Fibroblast of skin of scalp (primary cell): ENCODE results near the gene CDC73.
A peak's percentile ranks its signal among the peaks of the same experiment; 100 is the strongest.
"Not testable (repeated sequence)": the region's sequence is repeated elsewhere in the genome, so short reads cannot be mapped to it uniquely, and the experiment has no call there.

Source experiments
- DNase-seq: peaks from one replicate; pipeline ENCODE4 v3.0.0-alpha.2; 2013

CDC73 gene

GRCh38 chr1:193181985-193182384, 60.2 kb downstream of the CDC73 start:
- no peak for DNase-seq

GRCh38 chr1:193183019-193183627, 61.3 kb downstream of the CDC73 start:
- peak; percentile 66 for DNase-seq

GRCh38 chr1:193184776-193185175, 62.9 kb downstream of the CDC73 start:
- no peak for DNase-seq

DNA sequence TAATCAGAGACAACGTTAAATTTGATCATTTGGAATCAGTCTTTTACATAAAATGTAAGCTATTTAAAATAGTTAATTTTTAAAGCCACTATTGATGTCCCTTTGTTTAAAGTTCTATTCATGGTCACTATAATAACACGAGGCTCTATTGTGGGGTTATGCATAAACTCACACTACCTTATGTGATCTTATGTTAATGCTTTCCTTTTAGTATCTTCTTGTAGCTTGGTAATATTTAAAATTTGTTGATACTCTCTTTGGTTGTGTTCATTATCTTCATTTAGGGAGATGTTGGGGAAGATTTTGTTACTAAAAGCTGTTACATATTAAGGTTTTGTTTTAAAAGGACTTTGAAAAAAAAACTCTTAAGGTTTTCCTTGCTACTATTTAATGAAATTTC, 63.4 kb downstream of the CDC73 start:
- no peak for DNase-seq

DNA sequence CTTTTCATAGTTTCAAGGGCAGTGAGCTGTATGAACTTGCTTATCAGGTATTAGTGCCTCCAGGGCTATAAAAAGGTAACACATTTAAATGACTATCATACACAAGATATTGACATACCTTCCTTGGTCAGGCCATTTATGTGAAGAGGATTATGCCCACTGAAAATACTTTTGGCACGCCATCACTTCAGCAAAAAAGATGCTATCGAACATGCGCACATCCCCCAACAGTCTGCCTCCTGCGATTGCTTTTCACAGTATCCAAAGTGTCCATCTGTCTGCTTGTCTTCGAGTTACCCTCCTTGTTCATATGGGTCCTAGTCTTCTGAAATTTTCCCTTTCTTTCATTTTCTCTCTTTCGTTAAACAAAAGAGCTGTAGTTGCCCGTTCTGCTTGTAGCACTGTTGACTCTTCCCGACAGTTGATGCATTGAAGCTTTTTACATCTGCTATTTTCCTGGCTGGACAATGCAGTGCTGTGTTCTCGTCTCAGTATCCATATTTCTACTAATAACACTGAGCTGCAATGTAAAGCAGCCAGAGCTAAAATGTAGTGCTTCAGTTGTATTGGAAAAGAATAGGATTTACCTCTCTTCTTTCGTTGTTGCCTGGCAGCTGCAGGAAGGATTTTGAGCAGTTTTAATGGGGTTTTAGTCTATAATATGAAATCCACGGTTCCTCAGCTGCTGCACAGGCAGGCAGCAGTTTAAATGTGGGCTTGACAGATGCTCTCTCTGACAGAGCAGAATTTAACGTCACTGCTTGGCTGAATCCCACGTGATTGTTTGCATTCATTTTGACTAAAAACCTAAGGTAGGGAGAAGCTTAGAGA, 64.3 kb downstream of the CDC73 start, which contains the start of gene B3GALT2:
Gene B3GALT2 (minus strand): TSS at position 713 of the 831 bp plus-strand sequence. CDS start 5,051 bp downstream, outside the sequence.
- peak; percentile 62 for DNase-seq

GRCh38 chr1:193187114-193187513, 65.3 kb downstream of the CDC73 start:
- DNase-seq: no peak

DNA sequence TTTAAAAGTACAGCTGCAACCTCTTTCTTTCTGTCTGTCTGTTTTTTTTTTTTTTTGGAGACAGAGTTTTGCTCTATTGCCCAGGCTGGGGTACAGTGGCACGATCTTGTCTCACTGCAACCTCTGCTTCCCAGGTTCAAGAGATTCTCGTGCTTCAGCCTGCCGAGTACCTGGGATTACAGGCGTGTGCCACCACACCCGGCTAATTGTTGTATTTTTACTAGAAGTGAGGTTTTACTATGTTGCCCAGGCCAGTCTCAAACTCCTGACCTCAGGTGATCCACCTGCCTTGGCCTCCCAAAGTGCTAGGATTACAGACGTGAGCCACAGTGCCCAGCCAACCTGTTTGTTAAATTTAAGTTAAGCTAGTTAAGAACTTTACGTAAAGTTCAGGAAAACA, 67.1 kb downstream of the CDC73 start:
- not testable (repeated sequence) for DNase-seq

DNA sequence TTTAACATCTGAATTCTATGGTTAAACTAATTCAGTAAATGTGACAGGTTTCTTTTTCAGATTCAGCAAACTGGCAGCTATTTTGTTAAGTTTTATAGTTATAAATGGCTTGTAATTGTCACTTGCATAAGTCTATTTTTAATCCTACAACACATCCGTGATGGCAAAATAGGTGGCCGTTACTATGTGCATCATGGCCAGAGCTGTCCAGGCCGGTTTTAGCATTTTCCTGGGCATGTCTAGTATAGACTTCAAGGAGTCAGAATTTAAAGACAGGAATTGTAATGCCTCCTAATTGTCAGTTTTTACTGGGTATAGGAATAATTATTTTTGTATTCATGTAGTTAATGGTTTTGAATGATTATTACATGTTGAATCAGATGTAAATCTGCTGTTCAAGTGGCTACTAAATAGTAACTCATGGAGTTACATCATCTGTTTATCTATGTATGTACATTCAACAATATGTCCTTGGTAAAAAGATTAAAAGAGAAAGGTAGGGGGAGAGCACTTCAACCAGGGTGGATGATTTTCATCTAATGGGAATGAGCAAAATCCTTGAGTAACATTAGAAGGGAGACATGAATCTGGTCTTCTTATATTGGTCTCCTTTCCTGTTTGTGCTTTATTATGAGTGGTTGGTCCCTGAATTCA, 67.7 kb downstream of the CDC73 start:
- no peak for DNase-seq

GRCh38 chr1:193190096-193190744, 68.4 kb downstream of the CDC73 start:
- DNase-seq: peak; percentile 52

DNA sequence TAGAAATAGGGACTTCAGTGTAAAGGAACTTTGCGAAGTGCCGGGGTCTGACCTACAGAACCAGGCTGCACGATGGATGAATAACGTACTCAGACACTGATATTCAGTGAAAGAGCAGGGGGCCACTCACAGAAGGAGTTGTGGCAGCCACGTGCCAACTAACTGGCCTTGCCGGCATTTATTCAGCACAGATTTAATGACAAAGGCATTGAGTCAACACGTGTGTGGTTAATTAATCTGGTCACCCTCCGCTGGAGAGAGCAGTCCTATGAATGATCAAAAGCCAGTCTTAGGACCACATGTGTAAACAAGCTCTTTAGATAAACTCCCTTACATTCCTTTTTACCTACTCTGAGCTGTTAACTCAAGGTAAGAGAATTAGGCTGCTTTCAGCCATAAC, 70.8 kb downstream of the CDC73 start:
- DNase-seq: no peak

- DNase-seq: no peak
These were observed 78.1 kb downstream of the CDC73 start for GRCh38 chr1:193199940-193200339.

GRCh38 chr1:193201021-193201420, 79.2 kb downstream of the CDC73 start:
- DNase-seq: no peak

DNA sequence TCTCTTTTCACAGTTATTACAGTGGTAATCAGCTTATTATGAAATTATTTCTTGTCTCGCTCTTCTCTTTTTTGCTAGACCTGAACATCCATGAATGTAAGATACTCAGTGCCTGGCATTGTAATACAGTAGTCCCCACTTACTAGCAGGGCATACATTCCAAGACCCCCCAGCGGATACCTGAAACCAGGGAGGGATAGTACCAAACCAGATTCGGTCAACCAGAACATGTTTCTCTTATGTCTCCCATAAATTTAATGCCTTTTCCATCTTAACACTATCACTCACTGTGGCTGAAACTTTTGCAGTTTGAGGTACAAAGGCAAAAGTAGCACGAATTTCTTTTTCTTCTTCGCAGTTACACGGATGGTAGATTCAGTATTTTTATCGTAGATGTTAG, 89.2 kb downstream of the CDC73 start:
- DNase-seq: no peak

- peak; percentile 88 for DNase-seq
These were observed 89.7 kb downstream of the CDC73 start for GRCh38 chr1:193211539-193211938.

DNA sequence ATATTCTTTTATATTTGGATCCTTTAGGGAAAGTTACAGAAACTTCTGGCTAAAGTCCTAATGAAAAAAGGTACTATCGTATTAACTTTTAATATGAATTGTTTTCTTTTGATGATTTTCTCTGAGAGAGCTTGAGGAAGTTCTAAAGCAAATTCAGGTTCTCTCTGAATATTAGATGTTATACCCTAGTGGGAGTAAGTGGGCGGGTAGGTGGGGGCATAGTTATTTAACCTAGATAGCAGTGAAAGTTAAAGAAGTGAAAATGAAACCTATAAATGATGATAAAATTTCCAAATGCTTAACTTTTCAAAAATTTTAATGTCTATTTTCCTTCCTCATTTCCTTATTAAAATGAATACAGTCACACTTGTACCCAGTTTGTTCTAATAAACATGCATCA, 90.8 kb downstream of the CDC73 start:
- DNase-seq: no peak

- DNase-seq: no peak
These were observed 92.2 kb downstream of the CDC73 start for GRCh38 chr1:193213998-193214397.

DNA sequence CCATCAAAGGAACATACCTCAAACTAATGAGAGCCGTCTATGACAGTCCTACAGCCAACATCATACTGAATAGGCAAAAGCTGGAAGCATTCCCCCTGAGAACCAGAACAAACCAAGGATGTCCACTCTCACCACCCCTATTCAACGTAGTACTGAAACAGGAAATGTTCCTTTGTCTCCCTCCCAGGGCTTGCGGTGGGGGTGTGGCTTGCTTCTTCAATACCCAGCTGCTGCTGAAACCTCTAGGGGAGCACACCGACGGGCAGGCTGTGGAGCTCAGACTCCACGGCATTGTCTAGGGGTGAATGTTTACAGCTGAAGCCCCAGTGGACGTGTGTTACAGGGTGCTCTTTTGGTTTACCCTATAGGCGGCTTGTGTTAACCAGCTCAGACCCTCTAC, 95.1 kb downstream of the CDC73 start:
- DNase-seq: no peak

- no peak for DNase-seq
These were observed 97.6 kb downstream of the CDC73 start for GRCh38 chr1:193219391-193219790.

- no peak for DNase-seq
These were observed 99.8 kb downstream of the CDC73 start for GRCh38 chr1:193221651-193222050.

- no peak for DNase-seq
These were observed 100.3 kb downstream of the CDC73 start for GRCh38 chr1:193222056-193222615.

DNA sequence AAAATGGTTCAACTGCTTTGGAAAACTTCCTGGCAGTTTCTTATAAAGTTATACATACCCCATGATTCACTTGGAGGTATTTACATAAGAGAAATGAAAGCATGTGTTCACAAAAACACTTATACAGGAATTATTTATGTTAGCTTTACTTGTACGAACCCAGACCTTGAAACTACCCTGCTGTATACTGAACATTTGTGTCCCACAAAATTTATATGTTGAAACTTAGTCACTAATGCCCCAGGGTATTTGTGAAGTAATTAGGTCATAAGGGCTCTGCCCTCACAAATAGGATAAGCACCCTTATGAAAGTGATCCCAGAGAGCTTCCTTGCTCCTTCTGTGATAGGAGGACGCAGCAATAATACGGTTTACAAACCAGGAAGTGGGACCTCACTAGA, 107.3 kb downstream of the CDC73 start:
- DNase-seq: peak; percentile 30

GRCh38 chr1:193231146-193231545, 109.3 kb downstream of the CDC73 start:
- not testable (repeated sequence) for DNase-seq

- no peak for DNase-seq
These were observed 112.7 kb downstream of the CDC73 start for GRCh38 chr1:193234530-193234929.
